GM12801 (cell line): ENCODE measurements around the gene ENDOV.

Source experiments
- CTCF ChIP-seq: IDR thresholded peaks from one replicate; pipeline ENCODE4 v1.5.1; 2011; ENCODE audit warnings: control low read depth; ENCODE audit not compliant: insufficient read length; ENCODE audit errors: extremely low read depth

Gene ENDOV

GRCh38 chr17:80426671-80427326 is 11.8 kb downstream of the ENDOV start:
- no peak for TF ChIP-seq CTCF

GRCh38 chr17:80427366-80428282 is 12.7 kb downstream of the ENDOV start:
- no peak for TF ChIP-seq CTCF

- no peak for TF ChIP-seq CTCF
Observed at GRCh38 chr17:80428363-80428762, 13.4 kb downstream of the ENDOV start.

GRCh38 chr17:80428796-80429195 is 13.8 kb downstream of the ENDOV start:
- no peak for TF ChIP-seq CTCF

GRCh38 chr17:80429356-80430275 is 14.6 kb downstream of the ENDOV start:
- TF ChIP-seq CTCF: no peak

- TF ChIP-seq CTCF: no peak
Observed at GRCh38 chr17:80430446-80431245, 15.7 kb downstream of the ENDOV start.
